SK-N-SH treated with all-trans-retinoic acid at 6 μM for 48 hours (cell line): ENCODE results near the gene KIAA1755.

Experiments used
- ATAC-seq: fragments of 200-7000 bp; cut with Tn5 transposase; 3 replicates; pipeline ENCODE4 v1.9.1; 2020; ENCODE audit warnings: mild to moderate bottlenecking, moderate library complexity
- ARNTL ChIP-seq: fragments of 450-650 bp; formaldehyde crosslinking; IDR thresholded peaks from 2 replicates; pipeline ENCODE4 v1.5.0; 2020; ENCODE audit warnings: low read depth, mild to moderate bottlenecking, moderate library complexity, borderline replicate concordance
- BACH2 ChIP-seq: fragments of 250-450 bp; sonication (Bioruptor Pico); IDR thresholded peaks from 2 replicates; pipeline ENCODE4 v1.9.0; 2021; ENCODE audit warnings: mild to moderate bottlenecking, borderline replicate concordance
- CSDC2 ChIP-seq: fragments of 250-450 bp; sonication (Bioruptor Pico); IDR thresholded peaks from 2 replicates; pipeline ENCODE4 v1.5.0; 2020; ENCODE audit warnings: mild to moderate bottlenecking, moderate library complexity
- GLIS3 ChIP-seq: fragments of 250-450 bp; sonication (Bioruptor Pico); IDR thresholded peaks from 2 replicates; pipeline ENCODE4 v1.5.0; 2020; ENCODE audit warnings: mild to moderate bottlenecking, moderate library complexity
- ISL1 ChIP-seq: fragments of 250-450 bp; sonication (Bioruptor Pico); IDR thresholded peaks from 2 replicates; pipeline ENCODE4 v2.1.2; 2022; ENCODE audit warnings: mild to moderate bottlenecking, moderate library complexity
- OSR1 ChIP-seq: fragments of 250-450 bp; sonication (Bioruptor Pico); IDR thresholded peaks from 2 replicates; pipeline ENCODE4 v1.8.0; 2022; ENCODE audit warnings: moderate library complexity, mild to moderate bottlenecking, inconsistent platforms
- PPARA ChIP-seq: fragments of 250-450 bp; sonication (Bioruptor Pico); IDR thresholded peaks from 2 replicates; pipeline ENCODE4 v1.5.0; 2020; ENCODE audit warnings: mild to moderate bottlenecking, borderline replicate concordance
- RARB ChIP-seq: fragments of 250-450 bp; sonication (Bioruptor Pico); IDR thresholded peaks from 2 replicates; pipeline ENCODE4 v1.8.0; 2021; ENCODE audit warnings: mild to moderate bottlenecking, moderate library complexity
- SNAI2 ChIP-seq: fragments of 250-450 bp; sonication (Bioruptor Pico); IDR thresholded peaks from 2 replicates; pipeline ENCODE4 v1.5.0; 2020; ENCODE audit warnings: mild to moderate bottlenecking, moderate library complexity
- TCF4 ChIP-seq: fragments of 250-450 bp; sonication (Bioruptor Pico); IDR thresholded peaks from 2 replicates; pipeline ENCODE4 v1.8.0; 2021; ENCODE audit warnings: mild to moderate bottlenecking, moderate library complexity, borderline replicate concordance
- TOX ChIP-seq: fragments of 250-450 bp; sonication (Bioruptor Pico); IDR thresholded peaks from 2 replicates; pipeline ENCODE4 v1.8.0; 2021; ENCODE audit warnings: mild to moderate bottlenecking, moderate library complexity, borderline replicate concordance
- ZC3H10 ChIP-seq: fragments of 250-450 bp; sonication (Bioruptor Pico); IDR thresholded peaks from 2 replicates; pipeline ENCODE4 v1.5.1; 2021; ENCODE audit warnings: mild to moderate bottlenecking, moderate library complexity
- ZFP3 ChIP-seq: fragments of 250-450 bp; sonication (Bioruptor Pico); IDR thresholded peaks from 2 replicates; pipeline ENCODE4 v1.5.0; 2020; ENCODE audit warnings: mild to moderate bottlenecking, moderate library complexity
- ZFP30 ChIP-seq: fragments of 450-650 bp; formaldehyde crosslinking; IDR thresholded peaks from 2 replicates; pipeline ENCODE4 v1.5.0; 2022; ENCODE audit warnings: mild to moderate bottlenecking, moderate library complexity
- ZNF565 ChIP-seq: fragments of 450-650 bp; formaldehyde crosslinking; conservative IDR thresholded peaks from 2 replicates; pipeline ENCODE4 v1.5.0; 2020; ENCODE audit warnings: low read depth, mild to moderate bottlenecking, moderate library complexity
- ZNF8 ChIP-seq: fragments of 450-650 bp; formaldehyde crosslinking; IDR thresholded peaks from 2 replicates; pipeline ENCODE4 v1.5.0; 2020; ENCODE audit warnings: mild to moderate bottlenecking, moderate library complexity
- TF ChIP-seq, protein P1 (sequence below): fragments of 250-450 bp; sonication (Bioruptor Pico); IDR thresholded peaks from 2 replicates; pipeline ENCODE4 v1.5.1; 2020; ENCODE audit warnings: low read depth, mild to moderate bottlenecking, moderate library complexity
- TF ChIP-seq, protein P2 (sequence below): fragments of 250-450 bp; sonication (Bioruptor Pico); IDR thresholded peaks from 2 replicates; pipeline ENCODE4 v1.8.0; 2020; ENCODE audit warnings: mild to moderate bottlenecking, moderate library complexity, borderline replicate concordance
- TF ChIP-seq, protein P3 (sequence below): fragments of 250-450 bp; sonication (Bioruptor Pico); IDR thresholded peaks from 2 replicates; pipeline ENCODE4 v1.5.1; 2021; ENCODE audit warnings: mild to moderate bottlenecking, moderate library complexity
- TF ChIP-seq, protein P4 (sequence below): fragments of 250-450 bp; sonication (Bioruptor Pico); IDR thresholded peaks from 2 replicates; pipeline ENCODE4 v1.8.0; 2021; ENCODE audit warnings: low read depth, mild to moderate bottlenecking, moderate library complexity, borderline replicate concordance

The KIAA1755 gene

DNA sequence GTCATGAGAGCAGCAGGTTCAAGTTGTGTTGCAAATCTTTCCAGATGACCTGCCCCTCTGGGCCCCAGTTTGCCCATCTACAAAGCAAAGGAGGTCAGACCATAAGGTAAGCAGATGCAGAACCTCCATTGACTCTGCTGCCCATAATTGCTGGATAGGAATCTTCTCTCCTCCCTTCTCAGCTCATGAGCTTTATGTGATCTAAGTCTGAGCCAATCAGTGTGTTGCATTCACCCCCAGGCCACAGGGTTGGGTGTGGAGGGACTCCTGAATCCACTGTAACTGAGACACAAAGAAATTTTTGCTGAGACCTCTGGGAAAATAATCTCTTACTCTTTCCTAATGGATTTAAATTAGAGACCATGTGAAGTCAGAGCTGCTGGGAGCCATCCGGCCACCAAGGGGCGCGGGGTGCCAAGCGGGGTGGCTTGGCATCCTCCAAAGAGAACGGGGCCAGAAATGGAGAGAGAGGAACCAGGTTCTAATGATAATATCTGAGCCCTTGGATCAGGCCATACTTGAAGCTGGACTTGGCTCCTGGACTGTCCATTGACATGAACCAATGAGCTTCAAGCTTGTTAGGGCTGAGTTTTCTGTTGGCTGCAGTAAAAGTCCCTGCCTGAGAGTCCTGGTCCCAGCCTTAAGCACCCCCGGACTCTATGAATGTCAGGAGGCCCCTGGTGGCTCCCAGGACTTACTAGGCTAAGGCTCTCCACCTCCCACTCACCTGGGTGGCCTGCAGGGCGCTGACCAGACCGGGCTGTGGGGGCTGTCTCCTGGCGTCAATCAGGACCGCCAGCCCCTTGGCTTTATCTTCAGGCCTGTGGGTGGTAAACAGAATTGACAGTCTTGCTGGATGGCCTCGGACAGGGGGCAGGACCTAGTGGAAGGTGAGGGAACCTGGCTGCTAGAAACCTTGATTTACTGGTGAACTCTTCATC lies 32.8 kb downstream of the KIAA1755 start:
- ATAC-seq: no peak
- TF ChIP-seq GLIS3 (CRISPR knock-in tag): no peak
- TF ChIP-seq ZC3H10 (CRISPR knock-in tag): no peak
- no peak for TF ChIP-seq RARB (CRISPR knock-in tag)
- no peak for TF ChIP-seq PPARA (CRISPR knock-in tag)
- TF ChIP-seq, protein P1, sequence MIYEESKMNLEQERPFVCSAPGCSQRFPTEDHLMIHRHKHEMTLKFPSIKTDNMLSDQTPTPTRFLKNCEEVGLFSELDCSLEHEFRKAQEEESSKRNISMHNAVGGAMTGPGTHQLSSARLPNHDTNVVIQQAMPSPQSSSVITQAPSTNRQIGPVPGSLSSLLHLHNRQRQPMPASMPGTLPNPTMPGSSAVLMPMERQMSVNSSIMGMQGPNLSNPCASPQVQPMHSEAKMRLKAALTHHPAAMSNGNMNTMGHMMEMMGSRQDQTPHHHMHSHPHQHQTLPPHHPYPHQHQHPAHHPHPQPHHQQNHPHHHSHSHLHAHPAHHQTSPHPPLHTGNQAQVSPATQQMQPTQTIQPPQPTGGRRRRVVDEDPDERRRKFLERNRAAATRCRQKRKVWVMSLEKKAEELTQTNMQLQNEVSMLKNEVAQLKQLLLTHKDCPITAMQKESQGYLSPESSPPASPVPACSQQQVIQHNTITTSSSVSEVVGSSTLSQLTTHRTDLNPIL (CRISPR knock-in tag): no peak
- no peak for TF ChIP-seq ZFP30
- no peak for TF ChIP-seq ZFP3
- TF ChIP-seq ARNTL (CRISPR knock-in tag): no peak
- no peak for TF ChIP-seq ISL1 (CRISPR knock-in tag)

DNA sequence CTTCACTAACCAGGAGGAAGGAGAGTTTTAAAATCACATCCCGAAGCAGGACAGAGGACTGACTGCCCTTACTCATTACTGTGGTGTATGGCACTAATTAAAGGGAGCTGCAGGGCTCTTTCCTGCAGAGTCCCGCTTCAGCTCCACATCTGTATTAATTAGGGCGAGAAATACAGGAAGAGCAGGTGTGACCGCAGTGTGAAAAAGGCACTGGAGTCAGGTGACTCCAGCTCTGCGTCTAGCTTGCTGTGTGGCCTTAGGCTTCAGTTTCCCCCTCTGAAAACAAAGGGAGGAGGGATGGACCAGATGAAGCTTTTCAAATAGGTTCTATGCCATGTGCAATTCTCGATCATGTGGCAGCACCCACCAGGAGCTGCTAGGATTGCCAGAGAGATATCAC lies 34.0 kb downstream of the KIAA1755 start:
- no peak for TF ChIP-seq ZNF8 (CRISPR knock-in tag)
- no peak for TF ChIP-seq PPARA (CRISPR knock-in tag)
- TF ChIP-seq, protein P1 (CRISPR knock-in tag): no peak
- no peak for TF ChIP-seq TCF4 (CRISPR knock-in tag)
- TF ChIP-seq, protein P2, sequence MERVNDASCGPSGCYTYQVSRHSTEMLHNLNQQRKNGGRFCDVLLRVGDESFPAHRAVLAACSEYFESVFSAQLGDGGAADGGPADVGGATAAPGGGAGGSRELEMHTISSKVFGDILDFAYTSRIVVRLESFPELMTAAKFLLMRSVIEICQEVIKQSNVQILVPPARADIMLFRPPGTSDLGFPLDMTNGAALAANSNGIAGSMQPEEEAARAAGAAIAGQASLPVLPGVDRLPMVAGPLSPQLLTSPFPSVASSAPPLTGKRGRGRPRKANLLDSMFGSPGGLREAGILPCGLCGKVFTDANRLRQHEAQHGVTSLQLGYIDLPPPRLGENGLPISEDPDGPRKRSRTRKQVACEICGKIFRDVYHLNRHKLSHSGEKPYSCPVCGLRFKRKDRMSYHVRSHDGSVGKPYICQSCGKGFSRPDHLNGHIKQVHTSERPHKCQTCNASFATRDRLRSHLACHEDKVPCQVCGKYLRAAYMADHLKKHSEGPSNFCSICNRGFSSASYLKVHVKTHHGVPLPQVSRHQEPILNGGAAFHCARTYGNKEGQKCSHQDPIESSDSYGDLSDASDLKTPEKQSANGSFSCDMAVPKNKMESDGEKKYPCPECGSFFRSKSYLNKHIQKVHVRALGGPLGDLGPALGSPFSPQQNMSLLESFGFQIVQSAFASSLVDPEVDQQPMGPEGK (CRISPR knock-in tag): no peak
- ATAC-seq: no peak

DNA sequence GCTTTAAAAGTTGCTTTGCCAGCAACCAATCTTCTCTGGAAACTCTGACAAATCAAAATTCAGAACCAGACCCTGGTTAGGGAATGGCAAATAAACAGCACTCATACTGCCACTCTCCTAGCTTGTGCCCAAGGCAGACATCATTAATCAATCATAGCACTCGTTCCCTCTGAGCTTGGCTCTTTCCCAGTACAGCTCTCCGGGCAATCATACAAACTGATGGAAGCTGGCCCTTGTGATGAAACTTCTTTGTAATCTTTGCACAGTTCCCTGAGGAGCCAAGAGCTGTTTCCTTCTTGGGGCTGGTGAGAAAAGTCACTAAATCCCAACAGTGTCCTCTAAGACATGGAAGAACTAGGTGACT lies 34.7 kb downstream of the KIAA1755 start:
- TF ChIP-seq, protein P3, sequence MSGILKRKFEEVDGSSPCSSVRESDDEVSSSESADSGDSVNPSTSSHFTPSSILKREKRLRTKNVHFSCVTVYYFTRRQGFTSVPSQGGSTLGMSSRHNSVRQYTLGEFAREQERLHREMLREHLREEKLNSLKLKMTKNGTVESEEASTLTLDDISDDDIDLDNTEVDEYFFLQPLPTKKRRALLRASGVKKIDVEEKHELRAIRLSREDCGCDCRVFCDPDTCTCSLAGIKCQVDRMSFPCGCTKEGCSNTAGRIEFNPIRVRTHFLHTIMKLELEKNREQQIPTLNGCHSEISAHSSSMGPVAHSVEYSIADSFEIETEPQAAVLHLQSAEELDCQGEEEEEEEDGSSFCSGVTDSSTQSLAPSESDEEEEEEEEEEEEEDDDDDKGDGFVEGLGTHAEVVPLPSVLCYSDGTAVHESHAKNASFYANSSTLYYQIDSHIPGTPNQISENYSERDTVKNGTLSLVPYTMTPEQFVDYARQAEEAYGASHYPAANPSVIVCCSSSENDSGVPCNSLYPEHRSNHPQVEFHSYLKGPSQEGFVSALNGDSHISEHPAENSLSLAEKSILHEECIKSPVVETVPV: no peak
- TF ChIP-seq ISL1 (CRISPR knock-in tag) (no peak), BACH2 (CRISPR knock-in tag) (no peak), PPARA (CRISPR knock-in tag) (no peak), ARNTL (CRISPR knock-in tag) (no peak), CSDC2 (CRISPR knock-in tag) (no peak), ZFP3 (no peak), OSR1 (CRISPR knock-in tag) (no peak), GLIS3 (CRISPR knock-in tag) (no peak), SNAI2 (CRISPR knock-in tag) (no peak), ZNF565 (CRISPR knock-in tag) (no peak), ZFP30 (no peak), TCF4 (CRISPR knock-in tag) (no peak), ZC3H10 (CRISPR knock-in tag) (no peak), TOX (CRISPR knock-in tag) (no peak)
- TF ChIP-seq, protein P1 (CRISPR knock-in tag): no peak
- TF ChIP-seq, protein P2 (CRISPR knock-in tag): no peak
- TF ChIP-seq, protein P4, sequence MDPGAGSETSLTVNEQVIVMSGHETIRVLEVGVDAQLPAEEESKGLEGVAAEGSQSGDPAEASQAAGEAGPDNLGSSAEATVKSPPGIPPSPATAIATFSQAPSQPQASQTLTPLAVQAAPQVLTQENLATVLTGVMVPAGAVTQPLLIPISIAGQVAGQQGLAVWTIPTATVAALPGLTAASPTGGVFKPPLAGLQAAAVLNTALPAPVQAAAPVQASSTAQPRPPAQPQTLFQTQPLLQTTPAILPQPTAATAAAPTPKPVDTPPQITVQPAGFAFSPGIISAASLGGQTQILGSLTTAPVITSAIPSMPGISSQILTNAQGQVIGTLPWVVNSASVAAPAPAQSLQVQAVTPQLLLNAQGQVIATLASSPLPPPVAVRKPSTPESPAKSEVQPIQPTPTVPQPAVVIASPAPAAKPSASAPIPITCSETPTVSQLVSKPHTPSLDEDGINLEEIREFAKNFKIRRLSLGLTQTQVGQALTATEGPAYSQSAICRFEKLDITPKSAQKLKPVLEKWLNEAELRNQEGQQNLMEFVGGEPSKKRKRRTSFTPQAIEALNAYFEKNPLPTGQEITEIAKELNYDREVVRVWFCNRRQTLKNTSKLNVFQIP (CRISPR knock-in tag): no peak

More for the DNA sequence above, 34.7 kb downstream of the KIAA1755 start:
- no peak for ATAC-seq
